GM18873 (cell line): ENCODE results near the gene RELN.
"Not testable (repeated sequence)": the region's sequence is repeated elsewhere in the genome, so short reads cannot be mapped to it uniquely, and the experiment has no call there.

Source experiments
- ATAC-seq: cut with Tn5 transposase; IDR thresholded peaks from one replicate; pipeline ENCODE4 v1.9.1; 2021; ENCODE audit warnings: mild to moderate bottlenecking, moderate library complexity, moderate number of reproducible peaks; ENCODE audit not compliant: unreplicated experiment, low FRiP score

RELN gene

DNA sequence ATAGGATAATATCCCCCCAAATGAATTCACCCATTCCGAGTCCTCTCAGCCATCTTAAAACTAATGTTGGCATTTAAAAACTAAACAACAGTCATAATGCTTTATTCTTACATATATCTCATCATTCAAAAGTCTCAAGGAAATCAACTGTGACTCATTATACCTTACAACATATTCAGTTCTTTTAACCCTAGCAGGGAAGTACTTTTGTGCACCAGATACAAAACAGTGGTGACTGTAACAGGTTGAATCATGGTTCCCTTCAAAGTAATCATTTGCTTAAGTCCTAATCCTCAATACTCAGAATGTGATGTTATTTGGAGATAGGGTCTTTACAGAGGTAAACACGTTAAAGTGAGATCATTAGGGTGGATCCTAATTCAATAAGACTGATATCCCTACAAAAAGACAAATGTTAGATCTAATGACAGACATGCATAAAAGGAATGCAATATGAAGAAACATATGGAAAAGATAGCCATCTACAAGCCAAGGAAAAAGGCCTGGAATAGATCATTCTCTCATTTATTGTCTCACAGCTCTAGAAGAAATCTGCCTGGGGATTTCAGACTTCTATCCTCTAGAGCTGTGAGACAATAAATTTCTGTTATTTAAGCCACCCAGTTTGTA, 42.3 kb downstream of the RELN start:
- no peak for ATAC-seq

DNA sequence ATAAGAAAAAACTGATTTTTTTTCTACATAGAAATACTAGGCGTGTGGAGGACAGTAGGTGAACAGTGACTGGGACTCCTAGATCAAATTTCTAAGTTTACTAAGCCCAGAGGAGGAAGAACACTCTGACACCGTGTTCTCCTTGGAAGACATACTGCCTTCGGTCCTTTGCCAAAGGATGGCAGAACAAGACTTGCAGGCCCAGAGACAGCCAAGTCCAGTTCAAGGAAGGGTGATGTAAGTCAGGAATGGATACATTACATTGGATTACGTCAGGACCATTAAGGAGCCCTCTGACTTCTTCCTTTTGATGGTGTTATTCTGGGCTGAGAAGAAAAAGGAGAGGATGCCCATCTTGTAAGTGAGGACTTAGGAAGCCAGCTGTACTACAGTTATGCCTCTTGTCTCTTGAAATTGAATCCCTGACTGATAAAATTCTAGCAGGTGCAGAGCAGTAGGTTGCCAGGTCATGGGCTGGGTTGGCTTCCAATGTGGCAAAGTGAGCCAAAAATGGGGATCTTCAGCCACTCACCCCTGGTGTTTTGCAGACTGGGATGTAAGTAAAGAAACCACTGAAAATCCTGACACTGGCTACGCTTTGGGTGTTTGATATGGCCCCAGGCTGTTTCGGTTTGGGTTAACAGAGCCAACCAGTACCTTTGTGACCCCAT, 45.1 kb downstream of the RELN start:
- no peak for ATAC-seq

DNA sequence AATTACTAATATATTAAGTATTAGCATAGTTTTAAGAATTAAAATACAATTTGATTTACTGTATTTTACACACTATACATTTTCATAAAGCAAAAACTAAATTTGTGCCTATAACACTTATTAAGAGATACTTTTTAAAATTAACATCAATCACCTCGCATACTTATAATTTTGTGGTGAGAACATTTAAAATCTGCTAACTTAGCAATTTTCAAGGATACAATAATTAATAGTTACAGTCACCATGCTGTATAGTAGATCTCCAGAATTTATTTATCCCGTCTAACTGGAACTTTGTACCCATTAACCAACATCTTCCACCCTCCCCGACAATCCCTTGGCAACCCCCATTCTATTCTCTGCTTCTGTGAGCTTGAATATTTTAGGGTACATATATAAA, 47.5 kb downstream of the RELN start:
- ATAC-seq = no peak

DNA sequence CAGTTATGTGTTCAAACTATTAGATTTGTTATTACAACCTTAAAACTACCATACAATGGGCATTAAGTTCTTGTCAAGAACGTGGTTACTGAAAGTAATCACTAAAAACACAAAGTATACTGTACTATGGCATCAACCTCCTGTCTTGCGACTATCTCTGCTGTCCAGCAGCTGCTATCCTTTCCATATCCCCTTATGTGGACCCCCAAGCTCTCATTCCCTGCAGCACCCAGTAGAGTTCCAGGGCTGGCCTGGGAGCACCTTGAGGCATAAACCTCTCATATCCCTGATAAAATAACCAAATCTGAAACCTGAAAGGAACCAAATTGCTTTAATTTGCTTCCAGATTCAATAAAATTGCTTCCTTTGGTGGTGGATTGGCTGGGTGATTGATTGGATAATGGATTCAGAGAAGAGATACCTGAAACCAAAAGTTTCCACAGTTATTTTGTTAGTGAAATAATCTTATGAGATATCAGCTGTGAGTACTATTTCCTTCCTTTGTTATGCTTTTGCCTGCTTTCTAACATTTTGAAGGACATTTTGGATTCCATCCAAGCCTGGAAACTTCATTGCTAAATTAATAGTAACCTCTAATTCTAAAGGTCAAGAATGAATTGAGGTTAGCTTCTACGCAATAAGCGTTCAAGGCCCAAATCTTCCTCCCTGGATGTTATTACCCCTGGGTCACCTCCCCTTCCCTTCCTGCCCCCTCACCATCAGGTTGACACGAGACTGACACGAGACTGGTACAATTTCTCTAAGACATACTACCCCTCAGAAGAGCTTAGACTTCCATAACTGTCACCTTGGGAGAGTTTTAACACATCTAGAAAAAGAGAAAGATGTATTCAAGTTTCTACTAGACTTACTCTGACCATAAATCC, 48.8 kb downstream of the RELN start:
- ATAC-seq = no peak

DNA sequence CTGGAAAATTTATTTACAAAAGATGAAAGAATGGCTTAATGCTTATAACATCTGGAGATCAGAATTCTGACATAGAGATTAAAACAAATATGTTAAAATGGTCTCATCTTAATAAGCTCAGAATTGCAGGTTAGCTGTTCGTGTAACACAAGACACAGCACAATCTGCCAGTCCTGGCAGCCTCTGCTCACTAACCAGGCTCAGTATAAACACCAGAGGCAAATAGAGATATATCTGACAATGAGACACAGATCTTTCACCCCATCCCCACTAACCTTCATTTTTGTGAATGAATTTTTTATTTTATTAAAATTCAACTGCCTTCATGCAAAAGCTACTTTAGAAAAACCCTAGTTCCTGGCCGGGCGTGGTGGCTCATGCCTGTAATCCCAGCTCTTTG, 51.8 kb downstream of the RELN start:
- ATAC-seq = no peak

DNA sequence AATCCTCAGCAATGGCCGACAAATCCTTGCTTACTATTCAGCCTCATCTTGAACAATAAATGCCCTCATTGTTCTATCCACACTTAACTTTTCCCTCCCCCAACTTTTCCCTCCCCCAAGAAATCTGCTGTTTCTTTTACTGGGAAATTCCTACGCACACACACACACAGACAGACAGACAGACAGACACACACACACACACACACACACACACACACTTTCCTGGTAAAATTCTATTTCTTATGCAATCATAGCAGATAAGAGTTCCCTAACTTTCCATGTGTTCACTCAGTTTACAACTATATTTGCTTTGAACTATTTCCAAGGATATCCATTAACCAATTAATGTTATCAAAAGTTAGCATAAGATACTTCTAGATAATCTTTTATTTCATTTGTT, 52.9 kb downstream of the RELN start:
- ATAC-seq = no peak

DNA sequence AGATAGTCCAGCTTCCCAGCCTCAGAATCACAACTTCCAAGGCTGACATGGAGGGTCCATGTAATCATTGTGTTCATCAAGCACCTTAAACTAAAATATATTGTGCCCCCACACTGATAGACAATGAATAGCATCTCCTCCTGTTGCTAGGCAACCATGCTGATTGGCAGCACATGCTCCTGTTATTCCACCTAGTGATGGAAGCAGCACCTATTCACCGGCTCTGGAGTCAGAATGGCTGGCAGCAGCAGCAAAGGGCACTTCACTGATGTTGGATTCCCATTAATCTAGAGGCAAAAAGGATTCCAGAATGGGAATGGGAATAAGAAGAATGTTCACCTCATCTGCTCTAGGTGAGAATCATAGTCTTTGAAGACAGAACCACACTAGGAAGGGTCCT, 55.0 kb downstream of the RELN start:
- ATAC-seq = no peak

DNA sequence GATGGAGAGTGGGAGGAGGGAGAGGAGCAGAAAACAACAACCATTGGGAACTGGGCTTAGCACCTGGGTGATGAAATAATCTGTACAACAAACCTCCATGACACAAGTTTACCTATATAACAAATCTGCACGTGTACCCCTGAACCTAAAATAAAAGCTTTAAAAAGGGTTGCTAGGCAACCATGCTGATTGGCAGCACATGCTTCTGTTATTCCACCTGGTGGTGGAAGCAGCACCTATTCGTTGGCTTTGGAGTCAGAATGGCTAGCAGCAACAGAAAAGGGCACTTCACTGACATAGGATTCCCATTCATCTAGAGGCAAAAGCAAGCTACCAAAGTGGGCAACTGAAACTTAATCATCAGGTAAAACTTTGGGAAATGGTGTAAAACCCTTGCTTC, 57.1 kb downstream of the RELN start:
- ATAC-seq = no peak

DNA sequence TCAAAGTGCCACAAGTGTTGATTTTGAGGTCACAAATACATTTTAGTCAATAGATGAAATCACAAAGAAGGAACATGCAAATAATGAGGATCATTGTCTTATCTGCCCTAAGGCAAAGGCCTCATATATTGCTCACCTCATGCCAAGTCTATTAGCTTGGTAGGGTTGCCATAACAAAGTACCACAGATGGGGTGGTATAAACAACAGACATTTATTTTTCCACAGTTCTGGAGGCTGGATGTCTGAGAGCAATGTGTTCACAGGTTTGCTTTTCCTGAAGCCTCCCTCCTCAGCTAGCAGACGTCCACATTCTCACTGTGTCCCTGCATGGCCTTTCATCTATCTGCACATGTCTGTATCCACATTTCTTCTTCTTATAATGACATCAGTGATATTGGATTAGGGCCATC, 59.6 kb downstream of the RELN start:
- ATAC-seq = no peak

DNA sequence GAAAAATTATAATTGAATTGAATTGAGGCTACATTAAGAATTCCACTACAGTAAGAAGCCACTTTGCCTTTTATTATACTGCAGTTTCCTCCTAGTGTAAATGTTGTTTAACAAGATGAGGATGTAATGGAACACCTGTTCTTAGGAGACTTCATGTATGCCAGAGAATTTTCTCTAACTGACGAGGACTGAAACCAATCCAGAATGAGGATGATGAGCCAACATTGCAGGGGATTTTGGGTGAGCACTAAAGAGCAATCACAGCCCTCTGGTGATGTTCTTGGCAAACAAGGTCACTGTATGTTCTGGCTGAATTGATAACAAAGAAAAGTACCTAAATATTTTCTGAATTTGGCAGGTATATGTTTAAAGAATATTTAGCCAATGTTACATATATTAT, 60.9 kb downstream of the RELN start:
- no peak for ATAC-seq

DNA sequence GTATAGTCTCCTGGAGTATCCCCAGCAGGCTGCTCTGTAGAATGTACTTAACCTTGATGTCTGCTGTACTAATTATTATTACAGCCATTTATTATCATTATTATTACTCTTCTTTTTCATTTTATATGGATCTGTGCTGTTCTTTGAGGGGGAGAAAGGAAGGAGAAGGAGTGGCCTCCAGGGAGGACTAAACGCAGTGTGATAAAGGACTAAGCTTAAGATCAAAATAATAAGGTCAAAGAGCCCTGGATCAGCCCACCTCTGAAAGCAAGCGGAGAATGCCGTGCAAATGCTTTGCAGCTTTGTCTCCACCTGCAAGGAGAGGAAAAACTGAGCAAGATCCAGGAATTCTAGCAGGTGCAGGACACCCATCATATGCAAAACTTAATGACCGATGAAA, 65.3 kb downstream of the RELN start:
- no peak for ATAC-seq

DNA sequence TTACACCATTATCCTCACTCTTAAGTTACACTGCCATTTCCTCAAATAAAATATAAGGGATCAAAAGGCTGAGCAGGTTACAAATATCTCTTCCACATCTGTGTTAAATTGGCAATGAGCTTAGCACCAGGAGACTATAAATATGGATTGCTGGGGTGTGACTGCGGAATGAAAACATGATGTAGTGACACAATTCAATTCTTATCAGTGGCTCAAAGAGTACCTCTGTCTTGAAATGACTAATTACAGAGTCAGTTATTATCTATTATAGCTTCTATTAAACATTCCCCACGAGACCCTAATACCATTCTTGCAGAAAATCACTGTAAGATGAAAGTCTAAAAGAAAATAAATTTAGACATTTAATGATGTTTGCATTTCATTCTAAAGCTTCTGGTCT, 67.1 kb downstream of the RELN start:
- no peak for ATAC-seq

DNA sequence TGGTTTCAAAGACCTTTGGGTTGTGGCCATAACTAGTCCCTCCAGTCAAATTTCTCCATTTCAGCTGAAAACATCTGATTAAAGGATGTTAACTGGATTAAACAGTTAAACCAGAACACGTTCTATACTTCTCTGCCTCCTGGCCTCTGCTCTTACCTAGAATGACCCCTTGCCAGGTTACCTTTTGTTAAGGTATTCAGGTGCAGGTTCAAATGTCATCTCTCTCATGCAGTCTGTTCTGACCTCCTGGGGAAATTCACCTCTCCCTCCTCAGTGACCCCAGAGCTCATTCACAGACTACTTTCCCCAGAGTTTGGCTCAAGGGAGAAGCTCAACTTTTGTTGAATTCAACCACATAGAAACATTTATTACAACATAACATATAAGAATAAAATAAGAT, 67.8 kb downstream of the RELN start:
- no peak for ATAC-seq

DNA sequence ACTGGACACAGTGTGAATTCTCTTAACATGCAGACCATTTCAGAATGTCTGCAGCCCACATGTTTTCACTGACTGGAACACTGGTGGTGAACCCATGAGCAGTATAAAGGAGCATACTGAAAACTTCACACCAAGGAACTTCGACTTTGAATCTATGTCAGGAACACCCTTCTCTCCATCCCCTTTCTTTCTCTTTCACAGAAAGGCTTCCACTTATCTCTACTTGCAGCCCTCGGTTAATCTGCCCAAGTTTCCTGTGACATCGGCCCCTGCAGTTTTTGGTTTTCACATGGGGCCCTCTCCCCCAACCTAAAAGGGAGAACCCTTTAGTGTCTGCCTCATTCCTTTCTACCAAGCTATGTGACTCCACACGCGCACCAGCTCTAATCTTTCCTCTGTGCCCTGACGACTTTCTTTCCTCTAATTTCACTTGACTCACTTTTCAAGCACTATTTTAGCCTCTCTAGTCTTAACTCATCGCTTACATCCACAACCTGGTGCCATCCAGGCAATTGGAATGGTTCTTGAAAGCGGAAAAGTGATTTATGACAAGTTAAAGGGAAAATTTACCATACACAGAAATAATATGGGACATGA, 70.1 kb downstream of the RELN start:
- ATAC-seq = no peak

DNA sequence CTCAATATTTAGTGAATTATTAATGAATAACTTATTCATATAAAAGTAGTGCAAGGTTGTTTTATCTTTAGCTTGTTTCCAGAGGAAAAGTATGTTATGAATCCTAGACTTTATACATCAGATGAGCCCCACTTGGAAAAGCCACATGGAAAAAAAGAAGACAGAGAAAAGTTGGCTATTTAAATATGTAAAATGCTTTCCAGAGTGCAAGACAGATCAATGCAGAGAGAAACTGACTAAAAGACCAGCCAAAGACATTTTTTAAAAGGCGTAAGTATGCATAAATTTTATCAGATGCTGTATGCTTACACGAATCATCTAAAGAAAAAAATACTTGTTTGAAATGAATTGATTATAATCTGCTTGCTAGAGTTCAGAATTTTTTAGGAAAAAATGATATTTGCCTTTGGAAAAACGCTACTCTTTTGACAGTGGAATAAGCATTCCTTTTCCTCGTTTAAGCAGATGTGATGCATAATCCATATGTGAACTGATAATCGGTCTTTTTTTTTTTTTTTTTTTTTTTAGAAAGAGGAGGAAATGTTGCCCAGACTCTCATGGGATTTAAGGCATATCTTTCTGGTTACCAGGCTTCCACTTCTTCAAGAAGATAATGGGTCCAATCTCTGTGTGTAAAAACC, 70.7 kb downstream of the RELN start:
- ATAC-seq = no peak

DNA sequence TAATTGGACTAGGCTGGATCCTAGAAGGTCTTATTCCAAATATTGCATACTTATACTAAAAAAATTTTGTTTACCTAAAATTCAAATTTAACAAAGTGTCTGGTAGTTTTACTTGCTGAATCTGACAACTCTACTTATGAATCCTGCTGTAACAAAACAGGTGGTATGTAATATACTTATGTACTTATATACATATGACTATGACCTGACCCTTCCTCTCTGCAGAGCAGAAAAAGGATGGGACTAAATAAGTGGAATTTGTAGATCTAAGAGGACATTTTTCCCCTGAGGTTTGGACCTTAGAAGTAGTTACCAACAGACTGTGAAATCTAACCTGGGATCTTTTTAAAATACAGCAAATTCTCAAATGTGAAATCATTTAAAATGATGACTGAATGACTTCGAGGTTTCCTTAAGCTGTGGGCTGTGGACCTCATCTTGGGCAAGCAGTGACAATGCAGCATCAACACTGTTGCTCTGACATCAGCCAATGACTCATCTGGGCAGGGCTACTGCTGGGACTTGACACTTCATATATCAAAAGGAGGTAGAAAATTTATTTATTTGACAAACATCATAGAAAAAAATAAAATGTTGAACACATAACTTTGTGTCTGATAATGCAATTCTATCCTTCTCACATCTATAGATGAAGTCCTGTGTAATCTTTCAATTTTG, 73.6 kb downstream of the RELN start:
- no peak for ATAC-seq

DNA sequence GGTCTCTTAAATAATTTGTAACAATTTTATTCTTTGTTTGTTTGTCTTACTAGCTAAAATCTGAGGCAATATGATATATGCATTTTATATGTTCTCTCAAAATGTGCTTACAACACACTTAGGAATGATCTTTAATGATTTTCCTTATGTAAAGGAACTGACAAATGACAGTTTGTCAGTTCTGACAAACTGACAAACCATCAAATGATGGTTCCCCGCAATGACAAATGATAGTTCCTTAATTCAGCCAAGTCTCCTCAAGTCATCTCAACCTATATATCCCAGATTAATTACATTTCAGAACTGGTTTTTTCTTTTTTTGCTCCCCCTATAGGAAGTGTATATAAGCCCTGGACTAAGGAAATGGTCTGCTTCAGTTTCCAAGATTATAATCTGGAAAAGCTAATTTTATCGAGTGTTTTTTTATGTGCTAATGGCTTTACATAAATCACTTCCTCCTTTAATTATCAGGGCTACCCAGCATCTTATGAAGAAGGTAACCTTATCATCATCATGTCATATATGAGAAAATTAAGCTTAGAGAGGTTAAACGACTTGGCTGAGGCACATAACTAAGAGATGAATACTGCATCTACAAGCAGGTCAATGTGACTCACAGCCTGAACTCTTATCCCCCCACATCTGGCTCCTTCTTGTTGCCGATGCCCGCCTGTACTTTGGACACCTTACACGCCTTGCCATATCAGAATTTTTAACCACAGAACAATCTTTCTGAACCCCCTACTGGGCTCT, 75.1 kb downstream of the RELN start:
- no peak for ATAC-seq

DNA sequence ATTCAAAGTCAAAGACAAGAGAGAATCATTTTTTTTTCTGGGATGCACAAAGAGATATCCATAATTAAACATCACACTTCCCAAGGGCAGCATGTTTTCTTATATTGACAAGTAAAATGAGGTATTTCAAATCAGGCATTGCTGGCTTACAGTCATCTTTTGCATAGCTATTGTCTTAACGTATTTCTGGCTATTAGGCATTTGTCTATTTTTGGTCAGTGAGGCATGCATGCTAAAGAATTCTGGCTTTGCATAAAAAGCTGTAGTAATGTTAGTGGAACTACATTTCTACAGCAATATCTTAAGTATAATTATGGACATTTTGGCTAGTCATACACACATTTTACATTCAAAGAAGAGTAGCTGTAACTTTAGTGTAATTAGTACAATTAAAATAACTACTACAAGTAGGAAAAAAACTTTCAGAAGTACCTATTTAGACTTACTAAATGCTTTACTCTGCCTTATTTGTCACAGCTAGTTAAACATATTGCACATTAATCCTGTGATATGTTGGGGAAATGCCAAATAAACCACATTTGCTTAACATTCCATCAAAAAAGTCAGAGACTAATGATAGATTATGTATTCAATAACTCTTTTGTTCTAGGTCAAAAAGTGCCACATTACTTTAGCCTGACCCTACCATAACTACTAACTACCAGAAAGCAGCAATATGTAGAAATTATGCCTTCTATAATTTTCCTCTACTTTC, 76.4 kb downstream of the RELN start:
- ATAC-seq = no peak

DNA sequence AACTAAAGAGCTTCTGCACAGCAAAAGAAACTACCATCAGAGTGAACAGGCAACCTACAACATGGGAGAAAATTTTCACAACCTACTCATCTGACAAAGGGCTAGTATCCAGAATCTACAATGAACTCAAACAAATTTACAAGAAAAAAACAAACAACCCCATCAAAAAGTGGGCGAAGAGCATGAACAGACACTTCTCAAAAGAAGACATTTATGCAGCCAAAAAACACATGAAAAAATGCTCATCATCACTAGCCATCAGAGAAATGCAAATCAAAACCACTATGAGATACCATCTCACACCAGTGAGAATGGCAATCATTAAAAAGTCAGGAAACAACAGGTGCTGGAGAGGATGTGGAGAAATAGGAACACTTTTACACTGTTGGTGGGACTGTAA, 78.4 kb downstream of the RELN start:
- not testable (repeated sequence) for ATAC-seq
